Measurements from ENCODE around the gene TTLL11. TPM values are rescaled to one million over a fixed set of nuclear protein-coding genes. Genes with fewer than 3 reads are reported as not detected.

Gene TTLL11
- total and polyA plus RNA-seq, 2 of the 8 experiments (the other 6 are each of a cell fraction or from before 2014, with no cell fraction given) = 0.56 to 0.80 TPM

DNA sequence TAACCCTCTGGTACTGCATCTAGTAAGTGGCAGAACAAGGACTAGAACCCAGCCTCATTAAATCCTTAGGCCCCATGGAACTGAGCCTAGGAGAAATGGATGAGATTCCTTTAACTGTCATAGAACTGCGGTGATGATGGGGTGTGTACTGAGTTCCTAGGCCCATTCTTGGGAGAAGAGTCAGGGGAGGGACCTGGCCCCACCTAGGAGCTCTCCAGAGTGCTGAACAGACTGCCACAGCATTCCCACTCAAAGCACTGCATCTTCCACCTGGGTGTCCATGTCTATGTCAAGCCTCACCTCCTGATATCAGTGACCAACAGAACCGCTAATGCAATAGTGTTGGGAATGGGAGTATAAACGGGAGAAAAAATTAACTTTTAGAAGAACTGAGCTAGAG is 36.6 kb downstream of the TTLL11 start (continued):
- TF ChIP-seq POU5F1 (IDR thresholded peaks at IDR 0.05; ENCODE audit: low read depth, low read length) = no peak
- TF ChIP-seq CBX8 (IDR thresholded peaks at IDR 0.05; ENCODE audit: borderline replicate concordance, low read depth, low read length) = no peak
- TF ChIP-seq, protein P1, sequence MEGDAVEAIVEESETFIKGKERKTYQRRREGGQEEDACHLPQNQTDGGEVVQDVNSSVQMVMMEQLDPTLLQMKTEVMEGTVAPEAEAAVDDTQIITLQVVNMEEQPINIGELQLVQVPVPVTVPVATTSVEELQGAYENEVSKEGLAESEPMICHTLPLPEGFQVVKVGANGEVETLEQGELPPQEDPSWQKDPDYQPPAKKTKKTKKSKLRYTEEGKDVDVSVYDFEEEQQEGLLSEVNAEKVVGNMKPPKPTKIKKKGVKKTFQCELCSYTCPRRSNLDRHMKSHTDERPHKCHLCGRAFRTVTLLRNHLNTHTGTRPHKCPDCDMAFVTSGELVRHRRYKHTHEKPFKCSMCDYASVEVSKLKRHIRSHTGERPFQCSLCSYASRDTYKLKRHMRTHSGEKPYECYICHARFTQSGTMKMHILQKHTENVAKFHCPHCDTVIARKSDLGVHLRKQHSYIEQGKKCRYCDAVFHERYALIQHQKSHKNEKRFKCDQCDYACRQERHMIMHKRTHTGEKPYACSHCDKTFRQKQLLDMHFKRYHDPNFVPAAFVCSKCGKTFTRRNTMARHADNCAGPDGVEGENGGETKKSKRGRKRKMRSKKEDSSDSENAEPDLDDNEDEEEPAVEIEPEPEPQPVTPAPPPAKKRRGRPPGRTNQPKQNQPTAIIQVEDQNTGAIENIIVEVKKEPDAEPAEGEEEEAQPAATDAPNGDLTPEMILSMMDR (IDR thresholded peaks at IDR 0.05; ENCODE audit: control extremely low read depth in 1 of 3, insufficient read depth in 1 of 3, low read depth in 1 of 3, low read length in 3 of 3) = no peak

Measured in H1 (cell line).